GM12878 (cell line): Measurements from ENCODE around the gene GLOD5.

Source experiments
- ATF7 ChIP-seq: fragments of 450-650 bp; IDR thresholded peaks from 2 replicates; pipeline ENCODE4 v1.6.1; 2016; ENCODE audit warnings: low read depth, mild to moderate bottlenecking
- FOXK2 ChIP-seq: fragments of 450-650 bp; IDR thresholded peaks from 2 replicates; pipeline ENCODE4 v1.6.1; 2017; ENCODE audit warnings: mild to moderate bottlenecking, moderate library complexity
- HCFC1 ChIP-seq: fragments of 150-350 bp; IDR thresholded peaks from 2 replicates; pipeline ENCODE4 v1.6.1; 2014; ENCODE audit warnings: low read length
- NBN ChIP-seq: fragments of 450-650 bp; IDR thresholded peaks from 2 replicates; pipeline ENCODE4 v1.6.1; 2016
- NFIC ChIP-seq: IDR thresholded peaks from 2 replicates; pipeline ENCODE4 v1.6.1; 2012; ENCODE audit warnings: low read depth, mild to moderate bottlenecking, inconsistent platforms, low read length, moderate library complexity
- POLR2A ChIP-seq: IDR thresholded peaks from 2 replicates; pipeline ENCODE4 v1.6.1; 2011; ENCODE audit warnings: low read depth, mild to moderate bottlenecking, low read length
- SIN3A ChIP-seq: IDR thresholded peaks from 2 replicates; pipeline ENCODE4 v1.6.1; 2012; ENCODE audit warnings: low read depth, low read length, improper control_type of control experiment
- SP1 ChIP-seq: IDR thresholded peaks from one replicate; pipeline ENCODE4 v1.6.1; 2011; ENCODE audit warnings: low read depth, low read length
- TBL1XR1 ChIP-seq: IDR thresholded peaks from 2 replicates; pipeline ENCODE4 v1.6.1; 2012; ENCODE audit warnings: low read depth, low read length, improper control_type of control experiment
- TCF7 ChIP-seq: IDR thresholded peaks from 2 replicates; pipeline ENCODE4 v1.6.1; 2014; ENCODE audit warnings: antibody characterized with exemption, borderline replicate concordance
- WRNIP1 ChIP-seq: IDR thresholded peaks from 2 replicates; pipeline ENCODE4 v1.6.1; 2011; ENCODE audit warnings: low read depth, low read length, improper control_type of control experiment, borderline replicate concordance
- YY1 ChIP-seq: IDR thresholded peaks from 2 replicates; pipeline ENCODE4 v1.6.1; 2011; ENCODE audit warnings: low read depth, mild to moderate bottlenecking, low read length
- TF ChIP-seq, protein P1 (sequence below), 3 experiments: IDR thresholded peaks in 2 of 3; conservative IDR thresholded peaks in 1 of 3; 2 replicates each; pipeline ENCODE4 v1.5.1; 2011; ENCODE audit warnings: low read depth in 3 of 3, low read length in 3 of 3, mild to moderate bottlenecking in 3 of 3, control low read depth in 2 of 3, moderate library complexity in 2 of 3, inconsistent platforms in 1 of 3, mixed read lengths in 1 of 3; ENCODE audit not compliant: control insufficient read depth in 2 of 3, insufficient read depth in 1 of 3; ENCODE audit errors: extremely low read depth in 1 of 3
- TF ChIP-seq, protein P2 (sequence below): IDR thresholded peaks from 2 replicates; pipeline ENCODE4 v1.6.1; 2012; ENCODE audit warnings: mild to moderate bottlenecking, low read depth, low read length

DNA sequence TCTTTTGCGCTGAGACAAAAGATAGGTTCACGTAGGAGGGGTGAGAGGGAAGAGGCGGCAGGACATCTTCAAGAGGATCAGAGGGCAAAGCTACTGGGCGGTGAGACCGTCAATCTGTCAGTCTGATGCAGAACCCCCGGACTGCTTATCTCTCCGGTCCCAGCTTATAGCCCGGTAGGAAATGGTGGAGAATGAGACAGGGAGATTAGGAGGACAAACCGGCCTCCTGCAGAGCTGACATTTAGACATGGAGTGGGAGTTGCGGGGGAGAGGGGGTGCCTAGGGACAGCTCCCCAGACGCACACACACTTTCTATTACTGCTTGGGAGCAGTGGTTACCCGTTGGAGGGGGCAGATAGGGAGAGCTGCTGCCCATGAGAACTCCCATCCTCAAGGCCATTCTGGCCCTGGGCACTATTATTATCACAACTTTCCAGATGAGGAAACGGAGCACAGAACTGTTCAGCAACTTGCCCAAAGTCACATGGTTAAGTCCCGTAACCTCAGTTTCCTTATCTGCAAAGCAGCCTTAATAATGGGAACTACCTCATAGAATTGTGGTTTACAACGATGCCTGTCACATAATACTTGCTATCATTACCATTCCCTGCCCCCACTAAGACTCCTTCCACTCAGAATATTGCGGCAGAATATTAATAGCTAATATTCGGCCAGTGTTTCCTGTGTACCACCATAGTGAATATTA is 39.2 kb downstream of the GLOD5 start:
- TF ChIP-seq, protein P1, sequence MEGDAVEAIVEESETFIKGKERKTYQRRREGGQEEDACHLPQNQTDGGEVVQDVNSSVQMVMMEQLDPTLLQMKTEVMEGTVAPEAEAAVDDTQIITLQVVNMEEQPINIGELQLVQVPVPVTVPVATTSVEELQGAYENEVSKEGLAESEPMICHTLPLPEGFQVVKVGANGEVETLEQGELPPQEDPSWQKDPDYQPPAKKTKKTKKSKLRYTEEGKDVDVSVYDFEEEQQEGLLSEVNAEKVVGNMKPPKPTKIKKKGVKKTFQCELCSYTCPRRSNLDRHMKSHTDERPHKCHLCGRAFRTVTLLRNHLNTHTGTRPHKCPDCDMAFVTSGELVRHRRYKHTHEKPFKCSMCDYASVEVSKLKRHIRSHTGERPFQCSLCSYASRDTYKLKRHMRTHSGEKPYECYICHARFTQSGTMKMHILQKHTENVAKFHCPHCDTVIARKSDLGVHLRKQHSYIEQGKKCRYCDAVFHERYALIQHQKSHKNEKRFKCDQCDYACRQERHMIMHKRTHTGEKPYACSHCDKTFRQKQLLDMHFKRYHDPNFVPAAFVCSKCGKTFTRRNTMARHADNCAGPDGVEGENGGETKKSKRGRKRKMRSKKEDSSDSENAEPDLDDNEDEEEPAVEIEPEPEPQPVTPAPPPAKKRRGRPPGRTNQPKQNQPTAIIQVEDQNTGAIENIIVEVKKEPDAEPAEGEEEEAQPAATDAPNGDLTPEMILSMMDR (IDR thresholded peaks at IDR 0.05 in 2 of 3, conservative IDR thresholded peaks at IDR 0.05 in 1 of 3; ENCODE audit: control insufficient read depth in 2 of 3, extremely low read depth in 1 of 3, insufficient read depth in 1 of 3, low read depth in 3 of 3, low read length in 3 of 3), result no peak
- no peak for TF ChIP-seq NBN
- no peak for TF ChIP-seq NFIC
- TF ChIP-seq SP1, result no peak
- no peak for TF ChIP-seq SIN3A
- no peak for TF ChIP-seq WRNIP1
- TF ChIP-seq HCFC1, result no peak
- no peak for TF ChIP-seq YY1
- TF ChIP-seq ATF7, result no peak
- TF ChIP-seq FOXK2, result no peak
- TF ChIP-seq POLR2A, result no peak
- TF ChIP-seq TCF7, result no peak
- TF ChIP-seq TBL1XR1, result no peak
- TF ChIP-seq, protein P2, sequence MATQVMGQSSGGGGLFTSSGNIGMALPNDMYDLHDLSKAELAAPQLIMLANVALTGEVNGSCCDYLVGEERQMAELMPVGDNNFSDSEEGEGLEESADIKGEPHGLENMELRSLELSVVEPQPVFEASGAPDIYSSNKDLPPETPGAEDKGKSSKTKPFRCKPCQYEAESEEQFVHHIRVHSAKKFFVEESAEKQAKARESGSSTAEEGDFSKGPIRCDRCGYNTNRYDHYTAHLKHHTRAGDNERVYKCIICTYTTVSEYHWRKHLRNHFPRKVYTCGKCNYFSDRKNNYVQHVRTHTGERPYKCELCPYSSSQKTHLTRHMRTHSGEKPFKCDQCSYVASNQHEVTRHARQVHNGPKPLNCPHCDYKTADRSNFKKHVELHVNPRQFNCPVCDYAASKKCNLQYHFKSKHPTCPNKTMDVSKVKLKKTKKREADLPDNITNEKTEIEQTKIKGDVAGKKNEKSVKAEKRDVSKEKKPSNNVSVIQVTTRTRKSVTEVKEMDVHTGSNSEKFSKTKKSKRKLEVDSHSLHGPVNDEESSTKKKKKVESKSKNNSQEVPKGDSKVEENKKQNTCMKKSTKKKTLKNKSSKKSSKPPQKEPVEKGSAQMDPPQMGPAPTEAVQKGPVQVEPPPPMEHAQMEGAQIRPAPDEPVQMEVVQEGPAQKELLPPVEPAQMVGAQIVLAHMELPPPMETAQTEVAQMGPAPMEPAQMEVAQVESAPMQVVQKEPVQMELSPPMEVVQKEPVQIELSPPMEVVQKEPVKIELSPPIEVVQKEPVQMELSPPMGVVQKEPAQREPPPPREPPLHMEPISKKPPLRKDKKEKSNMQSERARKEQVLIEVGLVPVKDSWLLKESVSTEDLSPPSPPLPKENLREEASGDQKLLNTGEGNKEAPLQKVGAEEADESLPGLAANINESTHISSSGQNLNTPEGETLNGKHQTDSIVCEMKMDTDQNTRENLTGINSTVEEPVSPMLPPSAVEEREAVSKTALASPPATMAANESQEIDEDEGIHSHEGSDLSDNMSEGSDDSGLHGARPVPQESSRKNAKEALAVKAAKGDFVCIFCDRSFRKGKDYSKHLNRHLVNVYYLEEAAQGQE, result no peak
